Upper lobe of right lung (tissue), 1 donor: ENCODE data around the gene ASAP2. TPM values are rescaled to one million over a fixed set of nuclear protein-coding genes. Genes with fewer than 3 reads are reported as not detected.
A peak's percentile ranks its signal among the peaks of the same experiment; 100 is the strongest.

Experiments used
- ATAC-seq: fragments of 200-7000 bp; cut with Tn5 transposase; one replicate; pipeline ENCODE4 v1.9.1; 2020; ENCODE audit warnings: mild to moderate bottlenecking, moderate library complexity
- DNase-seq: peaks from one replicate; pipeline ENCODE4 v3.0.0-alpha.2; 2020
- H3K27ac ChIP-seq: fragments of 200-600 bp; one replicate; pipeline ENCODE4 v1.8.0; 2022
- H3K27me3 ChIP-seq: fragments of 200-600 bp; one replicate; pipeline ENCODE4 v1.8.0; 2022; ENCODE audit warnings: mild to moderate bottlenecking
- H3K36me3 ChIP-seq: fragments of 200-600 bp; one replicate; pipeline ENCODE4 v1.8.0; 2022
- H3K4me1 ChIP-seq: fragments of 200-600 bp; one replicate; pipeline ENCODE4 v1.8.0; 2022
- H3K4me3 ChIP-seq: fragments of 200-600 bp; one replicate; pipeline ENCODE4 v1.8.0; 2022; ENCODE audit warnings: mild to moderate bottlenecking
- H3K9me3 ChIP-seq: fragments of 200-600 bp; one replicate; pipeline ENCODE4 v1.8.0; 2022
- intact Hi-C: fragments of 100-400 bp; cut with DNase I; formaldehyde crosslinking; loops from one replicate; pipeline ENCODE4 v1.11.0; 2022
- total RNA-seq: library from RNA; stranded (reverse); fragmentation: NEBNext Ultra II Directional; extraction: Animal tissue kit (Norgen Biotek cat#: 25700); gene quantifications from one replicate; pipeline ENCODE4 v1.2.1, GENCODE V29; 2021
- TF ChIP-seq, protein P1 (sequence below): fragments of 200-600 bp; IDR thresholded peaks from one replicate; pipeline ENCODE4 v1.8.0; 2022; ENCODE audit warnings: antibody characterized with exemption
- donor health status: DM: no; HTN: yes; CAD: no; lungs with severe emphysema.

The ASAP2 gene
- total RNA-seq, 1 donor from 2014 or later, result 30.9 TPM

DNA sequence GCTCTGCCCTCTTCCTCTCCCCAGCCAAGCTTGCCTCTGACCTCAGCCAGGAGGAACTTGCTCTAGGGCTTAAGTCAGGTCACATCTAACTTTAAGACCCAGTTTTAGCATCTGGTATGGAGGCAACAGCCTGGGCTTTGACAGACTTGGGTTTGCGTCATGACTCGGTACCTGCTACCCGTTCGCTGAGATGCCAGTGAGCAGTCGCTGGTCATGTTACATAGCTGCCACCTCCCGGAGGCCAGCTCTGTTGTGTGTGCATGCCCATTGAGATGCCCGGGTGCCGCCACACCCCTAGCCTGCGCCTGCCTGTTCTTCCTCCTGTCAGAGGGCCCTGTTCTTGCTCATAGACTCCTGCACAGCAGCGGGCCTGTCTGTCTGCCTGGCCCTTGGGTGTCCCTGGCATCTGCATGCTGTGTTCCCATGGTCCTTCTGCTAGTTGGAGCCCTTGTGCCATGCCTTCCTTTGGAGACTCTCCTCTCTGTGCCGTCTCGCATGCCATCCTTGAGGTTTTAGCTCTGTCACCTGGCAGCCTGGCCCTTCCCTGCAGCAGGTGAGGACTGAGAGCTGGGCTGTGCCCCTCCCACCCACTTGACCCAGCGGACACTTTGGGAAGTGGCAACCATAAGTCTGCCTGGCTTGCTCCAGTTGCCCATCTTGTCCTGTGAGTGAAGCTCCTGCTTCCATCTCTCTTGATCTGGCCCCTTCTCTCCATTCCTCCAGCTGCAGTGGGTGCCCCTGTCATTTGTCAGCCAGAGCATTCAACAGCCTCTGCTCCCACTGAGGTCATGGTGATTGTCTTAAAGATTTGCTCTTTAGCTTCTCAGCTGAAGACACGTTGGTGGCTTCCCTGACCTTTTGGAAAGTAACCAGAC lies 24.9 kb downstream of the ASAP2 start:
- TF ChIP-seq, protein P1, sequence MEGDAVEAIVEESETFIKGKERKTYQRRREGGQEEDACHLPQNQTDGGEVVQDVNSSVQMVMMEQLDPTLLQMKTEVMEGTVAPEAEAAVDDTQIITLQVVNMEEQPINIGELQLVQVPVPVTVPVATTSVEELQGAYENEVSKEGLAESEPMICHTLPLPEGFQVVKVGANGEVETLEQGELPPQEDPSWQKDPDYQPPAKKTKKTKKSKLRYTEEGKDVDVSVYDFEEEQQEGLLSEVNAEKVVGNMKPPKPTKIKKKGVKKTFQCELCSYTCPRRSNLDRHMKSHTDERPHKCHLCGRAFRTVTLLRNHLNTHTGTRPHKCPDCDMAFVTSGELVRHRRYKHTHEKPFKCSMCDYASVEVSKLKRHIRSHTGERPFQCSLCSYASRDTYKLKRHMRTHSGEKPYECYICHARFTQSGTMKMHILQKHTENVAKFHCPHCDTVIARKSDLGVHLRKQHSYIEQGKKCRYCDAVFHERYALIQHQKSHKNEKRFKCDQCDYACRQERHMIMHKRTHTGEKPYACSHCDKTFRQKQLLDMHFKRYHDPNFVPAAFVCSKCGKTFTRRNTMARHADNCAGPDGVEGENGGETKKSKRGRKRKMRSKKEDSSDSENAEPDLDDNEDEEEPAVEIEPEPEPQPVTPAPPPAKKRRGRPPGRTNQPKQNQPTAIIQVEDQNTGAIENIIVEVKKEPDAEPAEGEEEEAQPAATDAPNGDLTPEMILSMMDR, result no peak
- intact Hi-C loops, result no loop called here
- Histone ChIP-seq H3K36me3 (no peaks in the 10 kb centered on the region), H3K27me3 (no peaks in the 10 kb centered on the region), H3K9me3 (no peaks in the 10 kb centered on the region), H3K27ac (no peak overlapping the region), H3K4me1 (peaks cover 73% of the 10 kb centered on the region), H3K4me3 (no peak overlapping the region)
- no peak for DNase-seq
- peak; percentile 38 for ATAC-seq

GRCh38 chr2:9232166-9232479 lies 25.5 kb downstream of the ASAP2 start:
- no peaks in the 10 kb centered on the region for H3K36me3 ChIP-seq
- DNase-seq, result no peak
- H3K4me3 ChIP-seq, result no peak overlapping the region
- ATAC-seq, result no peak
- H3K9me3 ChIP-seq, result no peaks in the 10 kb centered on the region
- TF ChIP-seq, protein P1, result no peak
- no peaks in the 10 kb centered on the region for H3K27me3 ChIP-seq
- H3K27ac ChIP-seq, result no peak overlapping the region
- intact Hi-C loops, result no loop called here
- peaks cover 78% of the 10 kb centered on the region for H3K4me1 ChIP-seq

DNA sequence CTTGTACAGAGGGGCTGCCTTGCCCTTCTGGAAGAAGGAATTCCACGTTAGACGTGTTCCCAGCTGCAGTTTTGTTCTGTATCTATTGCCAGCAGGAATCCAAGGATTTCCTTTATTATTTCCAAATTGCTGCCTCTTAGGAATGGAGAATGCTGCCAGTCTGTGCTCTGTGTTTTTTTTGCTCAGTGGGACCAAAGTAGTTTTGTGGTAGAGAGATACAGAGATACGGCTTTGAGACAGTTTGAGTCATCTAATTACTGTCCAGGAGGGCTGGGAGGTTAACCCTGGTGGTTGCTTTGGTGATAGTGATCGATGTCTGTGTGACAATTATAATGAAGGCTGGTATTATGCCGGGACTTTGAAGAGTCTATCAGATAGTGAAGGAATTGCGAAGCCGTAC lies 26.3 kb downstream of the ASAP2 start:
- Histone ChIP-seq H3K27me3 (no peaks in the 10 kb centered on the region), H3K27ac (no peak overlapping the region), H3K4me1 (peaks cover 86% of the 10 kb centered on the region), H3K36me3 (no peaks in the 10 kb centered on the region), H3K4me3 (no peak overlapping the region), H3K9me3 (no peaks in the 10 kb centered on the region)
- no peak for ATAC-seq
- intact Hi-C loops, result no loop called here
- TF ChIP-seq, protein P1, result no peak
- no peak for DNase-seq

- TF ChIP-seq, protein P1, result no peak
- peaks cover 89% of the 10 kb centered on the region for H3K4me1 ChIP-seq
- H3K27me3 ChIP-seq, result no peaks in the 10 kb centered on the region
- no peaks in the 10 kb centered on the region for H3K9me3 ChIP-seq
- no peak overlapping the region for H3K4me3 ChIP-seq
- no peak for DNase-seq
- peak; percentile 76 for ATAC-seq
- no peaks in the 10 kb centered on the region for H3K36me3 ChIP-seq
- intact Hi-C loops, result no loop called here
- H3K27ac ChIP-seq, result peak overlapping the region; percentile 49
Observed at GRCh38 chr2:9234680-9235146, 28.1 kb downstream of the ASAP2 start.

DNA sequence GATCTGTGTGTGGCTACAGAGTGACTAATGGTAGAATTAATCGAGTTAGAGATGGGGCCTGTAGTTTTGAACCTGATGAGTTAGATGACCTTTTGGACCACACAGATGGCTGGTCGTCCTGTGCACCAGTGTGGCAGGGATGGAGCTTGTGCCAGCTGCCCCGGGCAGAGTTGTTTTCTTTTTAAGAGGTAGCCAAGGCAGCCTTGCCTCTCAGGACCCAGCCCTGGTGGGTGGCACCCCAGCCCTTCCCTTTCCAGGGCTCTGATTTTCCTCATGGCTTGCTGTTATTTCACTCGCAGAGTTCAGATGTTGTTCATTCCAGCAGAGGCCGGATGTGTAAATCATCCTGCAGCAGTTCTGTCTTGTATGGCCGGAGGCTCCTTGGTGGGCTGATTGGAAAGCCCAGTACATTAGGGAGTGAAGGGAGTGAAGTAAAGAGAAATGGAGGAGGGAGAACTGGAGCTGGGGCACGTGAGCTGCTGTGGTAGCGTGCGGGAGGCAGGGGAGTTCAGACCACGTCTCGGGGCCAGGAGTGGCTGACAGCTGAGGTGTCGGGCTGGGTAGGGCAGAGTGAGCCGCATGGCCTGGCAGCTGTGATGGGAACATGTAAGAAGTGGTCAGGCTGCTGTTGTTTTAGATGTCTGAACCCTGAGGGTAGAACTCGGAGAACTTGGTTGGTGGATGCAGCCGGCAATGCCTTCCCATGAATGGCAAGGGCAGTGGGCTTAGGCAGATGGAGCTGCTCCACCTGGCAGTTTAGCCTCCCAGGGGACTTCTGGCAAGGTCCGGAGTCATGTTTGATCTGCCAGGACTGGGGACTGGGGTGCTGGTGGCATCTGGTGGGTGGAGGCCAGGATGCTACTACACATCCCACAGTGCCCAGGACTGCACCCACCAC lies 28.8 kb downstream of the ASAP2 start:
- no peak overlapping the region for H3K4me3 ChIP-seq
- ATAC-seq (no peak), DNase-seq (no peak)
- H3K9me3 ChIP-seq, result no peaks in the 10 kb centered on the region
- H3K36me3 ChIP-seq, result no peaks in the 10 kb centered on the region
- intact Hi-C loops, result no loop called here
- TF ChIP-seq, protein P1, result no peak
- peaks cover 84% of the 10 kb centered on the region for H3K4me1 ChIP-seq
- H3K27ac ChIP-seq, result peak overlapping the region; percentile 49
- H3K27me3 ChIP-seq, result no peaks in the 10 kb centered on the region
